Nephron progenitor cell (in vitro differentiated cells): ENCODE data around the gene HMGB1.

ENCODE experiments used
- DNase-seq: peaks from one replicate; pipeline ENCODE4 v3.0.0; 2021
- H3K27ac Mint-ChIP-seq: 2 replicates; pipeline ENCODE4 v1.8.0; 2021; ENCODE audit warnings: mild to moderate bottlenecking, moderate library complexity, mixed read lengths
- H3K27me3 Mint-ChIP-seq: 2 replicates; pipeline ENCODE4 v1.8.0; 2021; ENCODE audit warnings: mild to moderate bottlenecking, low read depth, mixed read lengths; ENCODE audit not compliant: poor library complexity
- H3K36me3 Mint-ChIP-seq: 2 replicates; pipeline ENCODE4 v1.8.0; 2021; ENCODE audit warnings: low read depth, mixed read lengths
- H3K4me1 Mint-ChIP-seq: 2 replicates; pipeline ENCODE4 v1.8.0; 2021; ENCODE audit warnings: mixed read lengths
- H3K4me3 Mint-ChIP-seq: 2 replicates; pipeline ENCODE4 v1.8.0; 2021; ENCODE audit warnings: mild to moderate bottlenecking, moderate library complexity, mixed read lengths
- H3K9me3 Mint-ChIP-seq: 2 replicates; pipeline ENCODE4 v1.8.0; 2021; ENCODE audit warnings: mild to moderate bottlenecking, moderate library complexity, mixed read lengths
- CTCF ChIP-seq: fragments of 200-600 bp; sonication (generic); IDR thresholded peaks from 2 replicates; pipeline ENCODE4 v1.5.0; 2021; ENCODE audit warnings: antibody characterized with exemption

The HMGB1 gene

GRCh38 chr13:30486230-30487074 lies 20.7 kb upstream of the HMGB1 start:
- no peak for DNase-seq
- Mint-ChIP-seq H3K4me1 (no peaks in the 10 kb centered on the region), H3K4me3 (no peak overlapping the region), H3K27ac (no peak overlapping the region), H3K27me3 (peaks cover under 1% of the 10 kb centered on the region), H3K36me3 (no peaks in the 10 kb centered on the region), H3K9me3 (no peaks in the 10 kb centered on the region)
- no peak for TF ChIP-seq CTCF

GRCh38 chr13:30481241-30481760 lies 15.6 kb upstream of the HMGB1 start:
- Mint-ChIP-seq H3K9me3 (no peaks in the 10 kb centered on the region), H3K27me3 (no peaks in the 10 kb centered on the region), H3K4me1 (no peaks in the 10 kb centered on the region), H3K36me3 (no peaks in the 10 kb centered on the region), H3K4me3 (no peak overlapping the region), H3K27ac (no peak overlapping the region)
- DNase-seq, result no peak
- no peak for TF ChIP-seq CTCF

- no peak for DNase-seq
- no peak for TF ChIP-seq CTCF
- H3K27me3 Mint-ChIP-seq, result no peaks in the 10 kb centered on the region
- no peaks in the 10 kb centered on the region for H3K9me3 Mint-ChIP-seq
- H3K36me3 Mint-ChIP-seq, result no peaks in the 10 kb centered on the region
- no peak overlapping the region for H3K27ac Mint-ChIP-seq
- H3K4me1 Mint-ChIP-seq, result no peaks in the 10 kb centered on the region
- H3K4me3 Mint-ChIP-seq, result no peak overlapping the region
Observed at GRCh38 chr13:30480292-30480950, 14.7 kb upstream of the HMGB1 start.

GRCh38 chr13:30479883-30480219 lies 14.1 kb upstream of the HMGB1 start:
- no peak for DNase-seq
- no peak overlapping the region for H3K4me3 Mint-ChIP-seq

GRCh38 chr13:30479154-30479882 lies 13.6 kb upstream of the HMGB1 start:
- H3K9me3 Mint-ChIP-seq, result no peaks in the 10 kb centered on the region
- DNase-seq, result no peak
- no peaks in the 10 kb centered on the region for H3K27me3 Mint-ChIP-seq
- TF ChIP-seq CTCF, result no peak
- peaks cover 4% of the 10 kb centered on the region for H3K4me1 Mint-ChIP-seq
- H3K36me3 Mint-ChIP-seq, result no peaks in the 10 kb centered on the region
- H3K4me3 Mint-ChIP-seq, result no peak overlapping the region
- H3K27ac Mint-ChIP-seq, result peak overlapping the region; percentile 3

More at GRCh38 chr13:30479883-30480219, 14.1 kb upstream of the HMGB1 start:
- H3K4me1 Mint-ChIP-seq, result no peaks in the 10 kb centered on the region
- TF ChIP-seq CTCF, result no peak
- no peaks in the 10 kb centered on the region for H3K9me3 Mint-ChIP-seq
- H3K36me3 Mint-ChIP-seq, result no peaks in the 10 kb centered on the region
- no peaks in the 10 kb centered on the region for H3K27me3 Mint-ChIP-seq
- H3K27ac Mint-ChIP-seq, result no peak overlapping the region
